Astrocyte (in vitro differentiated cells and primary cell): Measurements from ENCODE around the gene RALGAPA2.

Source experiments
- CTCF ChIP-seq: IDR thresholded peaks from 2 replicates; pipeline ENCODE4 v1.5.1; 2011; ENCODE audit warnings: low read depth, mild to moderate bottlenecking, inconsistent platforms, low read length, moderate library complexity; ENCODE audit not compliant: insufficient read depth
- EZH2 ChIP-seq: IDR thresholded peaks from 2 replicates; pipeline ENCODE4 v1.6.1; 2012; ENCODE audit warnings: mild to moderate bottlenecking, low read length, inconsistent platforms; ENCODE audit not compliant: insufficient read depth

- TF ChIP-seq EZH2 (no peak), CTCF (no peak)
Observed at GRCh38 chr20:20737158-20737557, 24.7 kb upstream of the RALGAPA2 start.
